ENCODE results near the gene NACC1. TPM values are rescaled to one million over a fixed set of nuclear protein-coding genes. Genes with fewer than 3 reads are reported as not detected.

The NACC1 gene
- total RNA-seq = 28.5 and 69.6 TPM in 2 replicates

GRCh38 chr19:13117772-13118423 lies at the start of gene NACC1:
NACC1 (plus strand) TSS chr19:13118264; CDS start chr19:13135208, 16,944 bp downstream.

GRCh38 chr19:13102666-13103580 lies 15.1 kb upstream of the NACC1 start, which contains the start of gene LYL1:
LYL1 (minus strand) TSS chr19:13102858; CDS start chr19:13101171, 1,687 bp downstream.

GRCh38 chr19:13116282-13117175 lies 1.5 kb upstream of the NACC1 start, which contains the start of gene TRMT1:
TRMT1 (minus strand) TSS chr19:13116740; CDS start chr19:13116399, 341 bp downstream.

DNA sequence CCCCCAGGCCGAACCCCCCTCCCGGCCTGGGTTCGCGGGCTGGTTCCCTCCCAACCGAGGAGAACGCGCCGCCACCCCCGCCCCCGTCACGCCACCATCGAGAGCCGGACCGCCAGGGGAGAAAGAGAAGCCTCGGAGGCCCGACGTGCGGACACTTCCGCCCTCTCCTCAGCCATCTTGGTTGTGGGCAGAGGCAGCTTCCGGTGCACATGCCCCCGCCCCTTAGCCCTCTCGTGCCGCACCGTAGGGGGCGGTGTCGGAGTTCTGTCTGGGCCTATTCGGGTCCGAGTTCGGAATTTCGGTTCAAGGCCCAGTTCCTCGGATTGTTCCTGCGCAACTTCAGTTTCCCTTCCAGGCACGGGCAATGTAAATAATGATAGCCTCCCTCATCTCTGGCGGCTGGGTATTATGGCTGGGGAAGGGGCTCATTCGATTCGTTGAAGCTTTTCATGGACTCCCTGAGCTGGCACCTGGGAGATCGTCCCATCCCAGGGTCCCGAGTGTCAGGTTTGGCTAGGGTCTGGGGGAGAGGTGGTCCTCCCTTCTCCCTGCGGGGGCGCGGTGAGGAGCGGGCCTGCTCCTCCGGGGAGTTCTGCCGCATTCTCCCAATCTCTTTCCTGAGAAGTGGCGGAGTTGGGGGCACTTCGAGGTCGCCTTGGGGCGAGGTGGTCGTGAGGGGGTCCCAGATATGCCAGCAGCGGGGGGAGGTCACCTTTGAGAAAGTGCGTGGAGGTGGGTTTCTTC lies 32.3 kb downstream of the NACC1 start, which contains the start of the genes IER2 and STX10:
IER2 (plus strand) TSS at position 225 of the 744 bp plus-strand sequence. CDS start 2,776 bp downstream, outside the sequence.
STX10 (minus strand) TSS at position 189 of the 744 bp plus-strand sequence. CDS start 202 bp downstream, outside the sequence.

Other genes with a start within 250 kb of the NACC1 start
- gene DNASE2, start 236.8 kb upstream of the NACC1 start, total RNA-seq = 7.9 and 28.8 TPM in 2 replicates
- gene KLF1, start 231.1 kb upstream of the NACC1 start, total RNA-seq = not detected in 2 replicates
- 30.4 and 48.3 TPM in 2 replicates for gene GCDH, start 227.1 kb upstream of the NACC1 start, total RNA-seq
- 0.19 and 0.28 TPM in 2 replicates for gene SYCE2, start 199.0 kb upstream of the NACC1 start, total RNA-seq
- gene FARSA, start 184.6 kb upstream of the NACC1 start, total RNA-seq = 55.8 and 94.5 TPM in 2 replicates
- 1,835 and 1,876 TPM in 2 replicates for gene CALR, start 179.7 kb upstream of the NACC1 start, total RNA-seq
- 42.6 and 75.7 TPM in 2 replicates for gene RAD23A, start 172.4 kb upstream of the NACC1 start, total RNA-seq
- 13.5 and 41.2 TPM in 2 replicates for gene GADD45GIP1, start 161.0 kb upstream of the NACC1 start, total RNA-seq
- not detected in 2 replicates for gene DAND5, start 148.7 kb upstream of the NACC1 start, total RNA-seq
- gene NFIX, start 122.8 kb upstream of the NACC1 start, total RNA-seq = 22.4 and 34.1 TPM in 2 replicates
- gene LYL1, start 15.4 kb upstream of the NACC1 start, total RNA-seq = 2.5 and 3.3 TPM in 2 replicates
- 41.4 and 43.1 TPM in 2 replicates for gene TRMT1, start 1.5 kb upstream of the NACC1 start, total RNA-seq
- gene STX10, start 32.1 kb downstream of the NACC1 start, total RNA-seq = 54.4 and 67.7 TPM in 2 replicates
- 12.1 and 73.0 TPM in 2 replicates for gene IER2, start 32.1 kb downstream of the NACC1 start, total RNA-seq